ENCODE measurements around the gene RDH12. TPM values are rescaled to one million over a fixed set of nuclear protein-coding genes. Genes with fewer than 3 reads are reported as not detected.
"Not testable (repeated sequence)": the region's sequence is repeated elsewhere in the genome, so short reads cannot be mapped to it uniquely, and the experiment has no call there.

The RDH12 gene
- total RNA-seq, result 21.7 TPM

DNA sequence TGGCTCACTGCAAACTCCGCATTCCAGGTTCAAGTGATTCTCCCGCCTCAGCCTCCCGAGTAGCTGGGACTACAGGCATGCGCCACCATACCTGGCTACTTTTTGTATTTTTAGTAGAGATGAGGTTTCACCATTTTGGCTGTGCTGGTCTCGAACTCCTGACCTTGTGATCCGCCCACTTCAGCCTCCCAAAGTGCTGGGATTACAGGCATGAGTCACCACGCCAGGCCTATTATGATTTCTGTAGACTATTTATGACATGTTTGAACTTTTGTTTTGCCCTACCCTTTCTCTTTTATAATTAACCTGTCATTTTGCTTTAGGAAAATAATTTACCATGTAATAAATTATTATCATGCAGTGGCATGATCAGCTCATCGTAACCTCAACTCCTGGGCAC, at the start of gene RDH12:
TSS of gene RDH12 (plus strand) at position 395 of the 400 bp plus-strand sequence. CDS start 20,757 bp downstream, outside the sequence.
- not testable (repeated sequence) for DNase-seq

DNA sequence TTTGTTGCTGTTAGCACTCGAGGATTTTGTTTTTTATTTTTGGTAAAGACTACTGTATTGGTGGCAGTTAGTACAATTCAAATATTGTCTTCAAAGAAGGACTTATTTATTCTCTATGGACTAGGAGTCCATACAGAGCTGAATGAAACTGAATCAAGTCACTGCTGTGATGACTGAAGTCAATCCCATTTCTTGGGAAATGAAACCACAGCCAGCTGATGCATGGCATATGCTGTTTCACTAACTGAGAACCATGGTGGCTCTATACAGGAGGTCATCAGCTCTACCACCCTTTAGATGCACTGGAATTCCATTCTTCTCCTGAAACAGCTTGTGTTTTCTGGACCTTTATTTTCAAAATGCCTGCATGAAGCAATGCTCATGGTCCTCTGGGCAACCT, 49.5 kb upstream of the RDH12 start:
- DNase-seq, result no peak

- no peak for DNase-seq
These were observed 47.9 kb upstream of the RDH12 start for GRCh38 chr14:67653651-67654280.

DNA sequence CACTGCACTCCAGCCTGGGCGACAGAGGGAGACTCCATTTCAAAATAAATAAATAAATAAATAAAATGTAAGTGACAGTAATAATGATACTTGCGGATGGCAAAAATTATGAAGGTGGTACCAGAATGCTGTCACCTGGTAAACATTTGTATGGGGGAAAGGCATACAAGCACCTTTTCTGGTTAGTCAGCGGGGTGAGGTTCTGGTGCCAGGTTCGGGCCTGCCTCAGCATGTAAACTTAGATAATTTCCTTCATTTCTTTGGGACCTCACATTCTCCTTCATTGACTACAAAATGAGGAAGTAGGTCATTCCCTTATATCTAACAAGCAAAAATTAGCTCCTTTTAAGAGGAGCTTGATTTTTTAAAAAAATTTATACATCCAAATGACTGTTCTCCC, 38.1 kb upstream of the RDH12 start:
- no peak for DNase-seq

- DNase-seq, result no peak
These were observed 35.8 kb upstream of the RDH12 start for GRCh38 chr14:67665868-67666267.

- peak; percentile 48 for DNase-seq
These were observed 34.8 kb upstream of the RDH12 start for GRCh38 chr14:67666750-67667449.

- no peak for DNase-seq
These were observed 33.1 kb upstream of the RDH12 start for GRCh38 chr14:67668559-67668958.

GRCh38 chr14:67673451-67673850, 28.2 kb upstream of the RDH12 start:
- no peak for DNase-seq

- no peak for DNase-seq
These were observed 27.6 kb upstream of the RDH12 start for GRCh38 chr14:67674139-67674479.

DNA sequence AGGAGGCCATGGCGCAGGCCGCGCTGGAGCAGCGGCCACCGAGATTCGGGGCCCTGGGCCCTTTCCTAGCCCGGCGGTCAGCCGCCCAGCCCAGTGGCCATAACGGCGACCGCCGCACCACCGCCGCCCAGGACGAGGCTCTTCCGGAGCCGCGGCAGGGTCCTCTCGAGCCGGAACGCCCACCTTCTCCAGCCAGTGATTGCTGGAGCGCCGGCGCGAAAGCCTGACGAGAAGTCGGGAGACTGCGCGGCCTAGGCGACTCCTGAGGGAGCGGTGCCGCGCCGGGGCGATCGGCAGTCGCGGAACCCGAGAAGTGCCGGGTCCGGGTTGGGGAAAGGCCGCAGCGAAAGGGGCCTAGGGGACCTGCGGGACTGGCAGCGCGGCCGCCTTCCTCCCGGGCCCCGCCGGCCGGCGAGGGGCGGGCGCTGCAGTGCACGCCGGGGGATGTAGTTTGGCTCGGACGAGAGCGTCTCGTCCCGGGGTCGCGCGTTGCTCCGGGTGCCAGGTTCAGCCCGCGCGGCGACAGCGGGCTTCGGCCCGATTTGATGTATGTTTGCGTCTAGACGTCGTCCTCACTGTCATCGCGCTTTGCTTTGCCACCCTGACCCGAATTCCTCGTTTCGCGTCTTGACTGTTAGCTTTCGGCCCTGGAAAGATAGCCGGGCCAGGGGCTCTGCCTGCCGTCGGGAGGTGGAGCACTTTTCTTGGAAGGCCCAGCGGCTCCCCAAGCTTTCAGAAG, 27.0 kb upstream of the RDH12 start, which contains the start of gene VTI1B:
TSS of gene VTI1B (minus strand) at position 153 of the 739 bp plus-strand sequence. CDS start at position 10, 143 bp downstream.
- peak; percentile 81 for DNase-seq

DNA sequence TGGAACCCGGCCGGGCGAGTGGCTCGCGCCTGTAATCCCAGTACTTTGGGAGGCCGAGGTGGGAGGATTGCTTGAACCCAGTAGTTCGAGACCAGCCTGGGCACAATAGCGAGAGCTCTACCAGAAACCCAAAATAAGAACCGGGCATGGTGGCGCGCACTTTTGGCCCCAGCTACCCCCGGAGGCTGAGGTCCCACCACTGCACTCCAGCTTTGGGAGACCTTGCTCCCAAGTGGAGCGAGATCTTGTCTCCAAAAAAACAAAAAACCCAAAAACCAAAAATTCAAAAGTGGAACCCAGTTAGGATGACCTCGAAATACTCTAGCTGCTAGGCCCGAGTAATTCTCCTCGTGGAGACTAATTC, 26.5 kb upstream of the RDH12 start:
- DNase-seq, result no peak

GRCh38 chr14:67679006-67679405, 22.7 kb upstream of the RDH12 start:
- DNase-seq, result no peak

DNA sequence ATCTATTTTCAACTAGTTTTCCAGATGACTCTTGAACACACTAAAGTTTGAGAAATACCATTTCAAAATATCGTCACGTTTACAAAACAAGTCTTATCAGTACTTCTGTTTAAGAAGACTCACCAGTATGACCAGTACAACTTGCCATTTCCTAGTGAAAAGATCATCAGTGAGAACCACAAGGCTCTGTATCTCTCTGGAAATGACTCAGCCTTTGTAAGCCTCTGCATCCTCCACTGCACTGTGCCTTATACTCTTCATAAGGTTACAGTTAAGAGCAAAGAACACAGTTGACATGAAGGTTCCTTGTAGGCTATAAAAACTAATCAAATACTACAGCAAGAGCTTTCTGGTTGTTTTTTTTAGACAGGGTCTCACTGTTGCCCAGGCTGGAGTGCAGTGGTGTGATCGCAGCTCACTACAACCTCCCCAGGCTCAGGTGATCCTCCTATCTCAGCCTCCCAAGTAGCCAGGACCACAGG, 21.5 kb upstream of the RDH12 start:
- no peak for DNase-seq

GRCh38 chr14:67680941-67681340, 20.7 kb upstream of the RDH12 start:
- no peak for DNase-seq

DNA sequence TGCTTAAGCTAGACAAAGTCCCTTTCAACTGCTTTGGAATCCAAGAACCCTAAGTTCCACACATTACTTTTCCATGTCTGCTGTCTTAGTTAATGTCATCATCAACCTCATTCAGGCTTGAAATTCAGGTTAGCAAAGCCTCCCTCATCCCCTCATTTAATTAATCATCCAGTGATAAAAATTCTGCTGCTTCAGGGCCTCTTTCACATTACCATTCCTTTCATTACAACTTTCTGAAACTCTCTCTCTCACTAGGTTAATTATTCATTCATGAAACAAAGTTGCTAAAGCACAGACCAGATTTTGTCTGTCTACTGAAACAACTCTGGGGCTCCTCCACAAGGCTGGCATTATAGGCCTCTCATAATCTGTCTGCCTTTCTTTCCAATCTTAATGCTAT, 17.8 kb upstream of the RDH12 start:
- no peak for DNase-seq

- DNase-seq, result no peak
These were observed 11.7 kb upstream of the RDH12 start for GRCh38 chr14:67690011-67690410.

DNA sequence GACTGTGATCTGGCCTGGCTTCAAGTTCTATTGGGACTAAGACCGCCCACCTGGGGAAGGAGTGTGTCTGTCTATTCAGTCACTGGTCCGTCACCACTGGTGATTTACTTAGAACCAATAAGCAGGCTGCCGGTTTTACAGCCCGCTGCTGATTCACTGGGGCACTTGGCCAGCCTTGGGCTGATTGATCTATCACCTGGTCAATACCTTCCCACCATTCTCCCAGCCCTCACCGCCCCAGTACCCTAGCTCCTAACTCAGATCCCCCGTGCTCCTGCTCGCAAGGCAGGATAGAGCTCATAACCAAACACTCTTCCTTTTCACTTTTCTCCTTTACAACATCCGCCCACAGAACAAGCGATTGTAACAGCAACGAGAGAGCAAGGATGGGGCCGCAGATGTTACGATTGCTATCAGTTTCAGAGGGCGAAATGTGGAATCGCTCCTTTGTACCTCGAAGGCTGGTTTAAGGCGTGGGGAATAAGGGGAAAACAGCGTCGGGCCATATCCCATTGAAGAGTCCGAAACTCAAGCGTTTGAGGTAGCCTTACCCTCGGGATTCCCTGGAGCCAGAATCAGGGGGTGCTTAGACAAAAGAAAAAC, 6.8 kb upstream of the RDH12 start:
- peak; percentile 60 for DNase-seq

GRCh38 chr14:67695394-67695949, 6.2 kb upstream of the RDH12 start, which contains the start of gene RDH11:
TSS of gene RDH11 (minus strand) at chr14:67695764. CDS start at chr14:67695703, 61 bp downstream.
- DNase-seq, result peak; percentile 83

DNA sequence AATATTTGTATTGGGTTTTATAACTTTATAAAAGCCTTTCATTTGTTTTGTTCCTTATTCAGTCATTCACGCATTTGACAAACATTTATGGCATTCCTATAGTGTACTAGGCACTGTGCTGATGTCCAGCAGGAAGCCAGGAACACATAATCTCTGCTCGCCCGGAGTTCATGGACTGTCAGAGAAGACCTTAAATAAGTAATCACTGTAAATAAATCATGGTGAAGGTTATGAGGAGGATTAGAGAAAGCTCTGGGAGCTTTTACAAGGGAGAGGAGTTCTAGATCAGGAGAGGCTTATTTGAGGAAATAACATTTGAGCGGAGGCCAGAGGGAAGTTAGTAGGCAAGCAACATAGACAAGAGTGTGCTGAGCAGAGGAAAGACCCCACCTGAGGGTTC, 4.7 kb upstream of the RDH12 start:
- no peak for DNase-seq

DNA sequence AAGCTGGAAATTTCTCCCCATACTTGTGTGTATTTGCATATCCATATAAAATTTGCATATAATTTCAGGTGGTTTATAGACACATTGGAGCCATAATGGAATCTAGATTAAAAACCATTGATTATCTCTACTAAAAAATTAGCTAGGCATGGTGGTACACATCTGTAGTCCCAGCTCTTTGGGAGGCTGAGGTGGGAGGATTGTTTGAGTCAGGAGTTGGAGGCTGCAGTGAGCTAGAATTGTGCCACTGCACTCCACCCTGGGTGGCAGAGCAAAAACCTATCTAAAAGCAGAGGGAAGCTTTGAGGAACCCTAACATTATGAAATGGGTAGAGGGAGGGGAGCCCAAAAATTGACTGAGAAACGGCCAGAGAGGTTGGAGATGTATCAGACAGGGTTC, 3.5 kb upstream of the RDH12 start:
- no peak for DNase-seq

- DNase-seq, result no peak
These were observed 2.3 kb downstream of the RDH12 start for GRCh38 chr14:67703997-67704396.

- peak; percentile 19 for DNase-seq
These were observed 2.9 kb downstream of the RDH12 start for GRCh38 chr14:67704484-67705089.
